Stimulated activated memory B cell treated with anti-CD40 and anti-IgM and Interleukin-4, amounts not matched to agents 10 μg/mL and 1 μg/mL and 100 μg/mL, for 72 hours (primary cell): ENCODE data around the gene POLR3K.
"Not testable (repeated sequence)": the region's sequence is repeated elsewhere in the genome, so short reads cannot be mapped to it uniquely, and the experiment has no call there.

Experiments used
- ATAC-seq: fragments of 150-1000 bp; cut with Tn5 transposase; 2 replicates; pipeline ENCODE4 v1.10.0; 2021
- H3K27ac Mint-ChIP-seq: one replicate; pipeline ENCODE4 v1.8.0; 2022; ENCODE audit warnings: mild to moderate bottlenecking, mixed read lengths
- H3K27me3 Mint-ChIP-seq: one replicate; pipeline ENCODE4 v1.8.0; 2022; ENCODE audit warnings: mixed read lengths
- H3K36me3 Mint-ChIP-seq: one replicate; pipeline ENCODE4 v1.8.0; 2022; ENCODE audit warnings: mixed read lengths
- H3K4me1 Mint-ChIP-seq: one replicate; pipeline ENCODE4 v1.8.0; 2022; ENCODE audit warnings: mixed read lengths
- H3K4me3 Mint-ChIP-seq: one replicate; pipeline ENCODE4 v1.8.0; 2022; ENCODE audit warnings: mild to moderate bottlenecking, moderate library complexity, mixed read lengths
- H3K9me3 Mint-ChIP-seq: one replicate; pipeline ENCODE4 v1.8.0; 2022; ENCODE audit warnings: mixed read lengths

The POLR3K gene

DNA sequence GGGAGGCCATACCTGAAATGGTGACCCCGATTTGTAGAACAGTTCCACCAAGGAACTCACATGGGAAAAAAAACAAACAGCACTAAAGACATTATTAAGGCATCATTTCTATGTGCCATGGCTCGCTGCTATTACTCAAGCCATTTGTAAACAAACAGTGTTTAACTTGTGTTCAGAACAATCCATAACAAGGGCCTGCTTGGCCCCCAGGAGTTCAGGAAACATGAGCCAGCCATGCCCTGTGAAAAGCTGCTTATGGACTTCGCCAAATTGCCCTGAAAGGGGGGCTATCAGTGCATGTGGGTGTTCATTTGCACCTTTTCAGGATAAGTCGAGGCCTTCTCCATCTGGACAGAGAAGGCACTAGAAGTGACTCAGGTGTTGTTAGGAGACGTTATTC, 8.0 kb downstream of the POLR3K start:
- H3K27me3 Mint-ChIP-seq = no peaks in the 10 kb centered on the region
- H3K36me3 Mint-ChIP-seq = peaks cover 64% of the 10 kb centered on the region
- H3K4me3 Mint-ChIP-seq = no peak overlapping the region
- H3K27ac Mint-ChIP-seq = peak overlapping the region; percentile 17
- peaks cover 22% of the 10 kb centered on the region for H3K4me1 Mint-ChIP-seq
- no peaks in the 10 kb centered on the region for H3K9me3 Mint-ChIP-seq
- ATAC-seq = no peak

DNA sequence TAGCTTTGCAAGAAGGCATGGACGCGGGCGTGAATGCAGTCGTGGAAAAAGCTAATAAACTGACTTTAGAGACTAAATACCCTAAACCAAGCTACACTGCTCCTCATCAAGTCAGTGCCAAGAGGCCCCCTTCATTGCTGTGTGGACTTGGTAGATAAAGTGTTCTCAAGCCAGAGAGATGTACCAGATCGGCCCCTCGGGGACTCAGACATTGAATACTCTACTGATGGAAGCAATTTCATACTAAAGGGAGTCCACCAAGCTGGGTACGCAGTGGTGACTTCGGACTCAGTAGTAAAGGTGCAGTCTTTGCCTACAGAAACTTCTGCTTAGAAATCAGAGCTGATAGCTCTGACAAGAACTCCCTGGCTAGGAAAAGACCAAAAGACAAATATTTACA, 8.8 kb downstream of the POLR3K start:
- Mint-ChIP-seq H3K4me3 (no peak overlapping the region), H3K4me1 (peaks cover 20% of the 10 kb centered on the region), H3K36me3 (peaks cover 58% of the 10 kb centered on the region), H3K27ac (no peak overlapping the region), H3K9me3 (no peaks in the 10 kb centered on the region), H3K27me3 (no peaks in the 10 kb centered on the region)
- no peak for ATAC-seq

DNA sequence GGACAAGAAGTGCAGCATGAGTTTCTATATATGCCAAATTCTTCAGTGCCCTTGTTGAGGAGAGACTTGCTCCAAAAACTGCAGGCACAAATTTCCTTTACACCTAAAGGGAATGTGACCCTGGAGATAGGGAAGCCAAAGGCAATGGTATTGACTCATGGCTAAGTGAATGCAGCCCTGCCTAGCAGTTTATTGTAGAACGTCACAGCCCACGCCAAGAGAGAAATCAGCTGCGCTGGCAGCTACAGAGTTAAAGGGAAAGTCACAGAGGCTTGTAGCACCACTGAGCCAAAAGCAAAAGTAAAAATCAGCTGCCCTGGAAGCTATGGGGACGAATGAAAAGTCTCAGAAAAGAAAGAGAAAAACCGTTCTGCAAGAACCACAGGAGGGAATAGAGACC, 10.1 kb downstream of the POLR3K start:
- H3K4me3 Mint-ChIP-seq = no peak overlapping the region
- H3K9me3 Mint-ChIP-seq = no peaks in the 10 kb centered on the region
- H3K36me3 Mint-ChIP-seq = peaks cover 52% of the 10 kb centered on the region
- H3K27ac Mint-ChIP-seq = peak overlapping the region; percentile 45
- no peaks in the 10 kb centered on the region for H3K27me3 Mint-ChIP-seq
- no peak for ATAC-seq
- H3K4me1 Mint-ChIP-seq = peaks cover 34% of the 10 kb centered on the region

DNA sequence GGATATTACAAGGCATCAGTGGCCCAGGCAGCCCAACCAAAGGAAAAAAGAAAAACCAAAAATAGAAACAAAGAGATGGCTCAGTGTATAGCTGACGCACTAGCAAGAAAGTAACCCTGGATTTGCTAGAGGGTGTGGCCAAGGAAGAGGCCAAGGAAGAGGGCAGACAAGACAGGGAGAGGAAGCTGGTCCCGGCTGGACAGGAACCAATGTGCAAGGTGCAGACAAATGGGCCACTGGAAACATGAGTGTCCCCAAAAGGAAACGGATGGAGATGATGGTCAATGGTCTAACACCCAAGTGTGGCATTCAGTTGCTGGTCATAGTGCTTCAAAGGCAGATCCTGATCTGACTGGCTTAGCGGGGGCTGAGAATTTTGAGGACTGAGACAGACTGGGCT, 10.7 kb downstream of the POLR3K start:
- Mint-ChIP-seq H3K4me3 (no peak overlapping the region), H3K27me3 (no peaks in the 10 kb centered on the region), H3K36me3 (peaks cover 49% of the 10 kb centered on the region), H3K9me3 (no peaks in the 10 kb centered on the region), H3K27ac (peak overlapping the region; percentile 45), H3K4me1 (peaks cover 40% of the 10 kb centered on the region)
- ATAC-seq = no peak

DNA sequence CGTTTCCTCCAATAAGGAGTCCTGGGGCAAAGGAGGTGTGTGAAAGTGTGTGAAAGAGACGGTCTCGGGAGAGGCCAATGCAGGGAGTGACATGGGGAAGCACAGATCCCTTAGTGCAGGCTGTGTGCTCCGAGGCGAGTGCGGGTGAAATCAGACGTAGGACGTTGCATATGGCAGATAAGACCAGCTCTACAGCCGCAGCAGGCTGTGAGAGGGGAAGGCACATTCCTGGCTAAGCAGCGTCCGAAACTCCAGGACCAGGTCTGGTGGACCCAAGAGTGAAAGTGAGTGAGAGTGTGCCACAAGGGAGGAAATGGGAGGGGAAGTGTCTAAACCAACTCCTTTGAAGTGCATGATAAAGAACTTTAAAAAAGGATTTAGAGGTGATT, 11.3 kb downstream of the POLR3K start:
- Mint-ChIP-seq H3K27me3 (no peaks in the 10 kb centered on the region), H3K4me1 (peaks cover 46% of the 10 kb centered on the region), H3K9me3 (no peaks in the 10 kb centered on the region), H3K27ac (peak overlapping the region; percentile 45), H3K36me3 (peaks cover 45% of the 10 kb centered on the region), H3K4me3 (no peak overlapping the region)
- ATAC-seq = no peak

DNA sequence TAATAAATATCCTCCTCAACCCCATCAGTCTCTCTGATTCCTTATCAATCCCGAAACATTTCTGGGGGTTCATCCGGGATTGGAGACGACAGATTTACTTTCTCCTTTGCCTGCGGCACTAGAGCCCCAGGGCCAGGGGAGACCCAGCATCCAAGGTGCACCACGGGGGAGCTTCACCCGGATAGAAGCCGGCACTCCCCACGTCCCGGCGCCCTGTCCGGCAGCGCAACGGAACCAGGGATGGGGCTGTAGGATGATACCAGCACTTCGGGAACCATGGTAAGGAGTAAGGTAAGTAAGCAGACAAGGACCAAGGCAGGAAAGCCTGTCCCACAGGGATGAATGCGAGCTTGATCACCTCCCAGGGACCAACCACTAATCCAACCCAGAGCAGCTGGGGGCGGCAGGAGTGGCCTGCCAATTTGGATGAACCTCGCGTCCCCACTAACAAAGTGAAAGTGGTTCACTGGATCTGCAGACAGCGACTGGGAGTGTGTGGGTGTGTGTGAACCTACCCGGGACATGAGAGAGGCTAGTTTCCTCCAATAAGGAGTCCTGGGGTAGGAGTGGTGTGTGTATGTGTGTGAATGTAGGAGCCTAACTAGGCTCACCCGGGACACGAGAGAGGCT, 11.9 kb downstream of the POLR3K start:
- no peak overlapping the region for H3K4me3 Mint-ChIP-seq
- H3K36me3 Mint-ChIP-seq = peaks cover 43% of the 10 kb centered on the region
- peak overlapping the region; percentile 45 for H3K27ac Mint-ChIP-seq
- peaks cover 51% of the 10 kb centered on the region for H3K4me1 Mint-ChIP-seq
- no peaks in the 10 kb centered on the region for H3K9me3 Mint-ChIP-seq
- no peaks in the 10 kb centered on the region for H3K27me3 Mint-ChIP-seq
- ATAC-seq = no peak

DNA sequence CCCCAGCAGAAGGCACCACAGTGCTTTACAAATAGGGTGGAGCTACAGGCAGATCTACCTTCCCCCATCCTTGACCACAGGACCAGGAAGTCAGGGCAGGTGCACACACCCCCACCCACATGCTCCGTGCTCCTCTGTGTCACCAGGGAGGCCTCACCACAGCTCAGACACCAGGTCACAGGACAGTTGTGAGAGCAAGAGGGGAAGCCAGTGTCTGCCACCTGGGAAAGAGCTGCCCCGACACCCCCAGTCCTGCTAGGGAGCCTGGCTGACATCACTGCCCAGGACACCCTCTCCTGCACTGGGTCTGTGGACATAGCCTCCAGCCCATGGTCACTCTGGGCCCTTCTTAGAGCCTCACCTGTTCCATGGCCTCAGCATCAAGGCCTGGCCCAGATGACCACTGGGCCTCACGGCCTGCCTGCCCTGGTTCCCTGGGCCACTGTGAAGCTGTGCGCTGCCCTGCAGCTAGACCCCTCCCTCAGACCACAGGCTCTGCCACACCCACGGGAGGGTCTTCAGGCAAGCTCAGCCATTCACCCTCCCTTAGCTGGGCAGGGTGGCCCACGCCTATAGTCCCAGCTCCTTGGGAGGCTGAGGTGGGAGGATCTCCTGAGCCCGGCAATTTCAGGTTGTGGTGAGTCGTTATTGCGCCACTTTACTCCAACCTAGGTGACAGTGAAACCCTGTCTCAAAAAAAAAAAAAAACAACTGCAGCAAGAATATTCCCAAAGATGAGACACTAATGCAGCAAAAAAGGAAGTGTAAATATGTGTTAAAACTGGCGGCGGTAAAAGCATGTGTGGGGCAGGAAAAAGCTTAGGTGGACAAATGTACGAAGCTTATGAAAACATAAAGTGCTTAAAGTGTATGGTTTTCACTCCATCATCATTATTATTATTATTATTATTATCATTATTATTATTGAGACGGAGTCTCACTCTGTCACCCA, 14.2 kb downstream of the POLR3K start:
- ATAC-seq = peak; percentile 96
- Mint-ChIP-seq H3K4me3 (peak overlapping the region; percentile 35), H3K27me3 (no peaks in the 10 kb centered on the region), H3K36me3 (peaks cover 31% of the 10 kb centered on the region), H3K9me3 (no peaks in the 10 kb centered on the region), H3K27ac (peak overlapping the region; percentile 89), H3K4me1 (peaks cover 74% of the 10 kb centered on the region)

DNA sequence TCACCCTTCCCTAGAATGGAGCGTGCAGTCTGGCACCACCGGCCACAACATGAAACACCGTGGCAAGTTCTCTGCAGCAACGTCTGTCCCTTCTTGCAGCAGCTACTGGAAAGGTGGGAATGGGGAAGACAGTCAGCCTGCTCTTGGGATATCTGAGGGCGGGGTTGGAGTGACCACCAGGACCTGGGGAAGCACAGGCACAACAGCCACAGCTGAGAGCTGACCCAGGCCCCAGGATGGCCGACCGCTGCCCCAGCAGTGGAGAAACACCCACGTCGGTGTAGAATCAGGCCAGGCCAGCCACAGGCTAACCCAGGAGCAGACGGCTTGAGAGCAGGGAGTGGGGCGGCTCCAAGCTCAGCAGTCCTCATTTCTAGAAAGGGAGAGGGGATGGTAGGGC, 15.2 kb downstream of the POLR3K start:
- peaks cover 22% of the 10 kb centered on the region for H3K36me3 Mint-ChIP-seq
- not testable (repeated sequence) for H3K4me3 Mint-ChIP-seq, ATAC-seq

DNA sequence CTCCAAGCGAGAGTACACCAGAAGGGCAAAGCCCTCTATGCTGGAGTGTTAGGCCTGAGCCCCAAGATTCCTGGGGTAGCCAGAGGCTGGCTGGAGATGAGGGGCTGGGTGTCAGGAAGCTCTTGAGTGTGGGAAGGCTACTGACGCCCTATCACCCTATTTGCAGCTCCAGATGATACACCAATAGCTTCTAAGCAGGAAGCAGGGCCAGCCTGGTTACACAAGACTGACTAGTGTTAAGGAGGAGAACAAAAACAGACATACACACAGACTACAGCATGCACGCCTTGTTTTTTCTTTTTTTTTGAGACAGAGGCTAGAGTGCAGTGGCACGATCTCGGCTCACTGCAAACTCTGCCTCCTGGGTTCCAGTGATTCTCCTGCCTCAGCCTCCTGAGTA, 15.9 kb downstream of the POLR3K start:
- peak; percentile 21 for ATAC-seq
- Mint-ChIP-seq H3K27me3 (no peaks in the 10 kb centered on the region), H3K36me3 (peaks cover 15% of the 10 kb centered on the region), H3K4me1 (peaks cover 77% of the 10 kb centered on the region), H3K4me3 (no peak overlapping the region), H3K9me3 (no peaks in the 10 kb centered on the region), H3K27ac (peak overlapping the region; percentile 89)

More for the DNA sequence above, 15.2 kb downstream of the POLR3K start:
- not testable (repeated sequence) for H3K27me3 Mint-ChIP-seq, H3K9me3 Mint-ChIP-seq
- peaks cover 84% of the 10 kb centered on the region for H3K4me1 Mint-ChIP-seq
- H3K27ac Mint-ChIP-seq = peak overlapping the region; percentile 89

DNA sequence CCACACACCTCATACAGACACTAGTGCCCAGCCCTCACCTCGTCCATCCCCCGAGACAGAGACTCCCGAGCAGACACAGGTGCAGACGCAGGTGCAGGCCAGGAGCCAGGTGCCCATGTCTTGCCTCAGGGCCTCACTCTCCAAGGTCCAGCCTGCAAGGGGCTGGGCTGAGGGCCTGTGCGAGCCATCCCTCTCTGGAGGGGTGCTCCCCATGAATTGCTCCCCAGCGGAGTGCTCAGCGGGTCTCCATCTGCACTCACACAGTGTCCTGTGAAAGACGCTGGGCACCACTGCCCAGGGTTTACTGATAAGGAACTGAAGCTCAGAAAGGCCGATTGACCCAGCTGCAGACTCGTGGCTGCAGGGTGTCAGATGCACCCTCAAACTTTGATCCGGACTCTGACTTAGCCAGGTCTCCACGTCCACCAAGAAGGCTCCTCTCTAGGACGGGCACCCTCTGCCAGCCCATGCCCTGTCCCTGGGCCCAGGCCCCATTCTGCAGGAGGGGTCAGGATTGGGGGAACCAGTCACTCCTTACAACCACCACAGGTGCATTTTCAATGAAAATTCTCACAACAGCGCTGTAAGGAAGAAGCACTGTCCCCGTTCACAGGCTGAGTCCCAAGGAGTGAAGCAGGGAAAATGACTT, 16.9 kb downstream of the POLR3K start:
- H3K4me1 Mint-ChIP-seq = peaks cover 75% of the 10 kb centered on the region
- H3K4me3 Mint-ChIP-seq = peak overlapping the region; percentile 16
- H3K9me3 Mint-ChIP-seq = no peaks in the 10 kb centered on the region
- H3K27ac Mint-ChIP-seq = peak overlapping the region; percentile 89
- no peaks in the 10 kb centered on the region for H3K27me3 Mint-ChIP-seq
- peaks cover 6% of the 10 kb centered on the region for H3K36me3 Mint-ChIP-seq
- ATAC-seq = no peak

DNA sequence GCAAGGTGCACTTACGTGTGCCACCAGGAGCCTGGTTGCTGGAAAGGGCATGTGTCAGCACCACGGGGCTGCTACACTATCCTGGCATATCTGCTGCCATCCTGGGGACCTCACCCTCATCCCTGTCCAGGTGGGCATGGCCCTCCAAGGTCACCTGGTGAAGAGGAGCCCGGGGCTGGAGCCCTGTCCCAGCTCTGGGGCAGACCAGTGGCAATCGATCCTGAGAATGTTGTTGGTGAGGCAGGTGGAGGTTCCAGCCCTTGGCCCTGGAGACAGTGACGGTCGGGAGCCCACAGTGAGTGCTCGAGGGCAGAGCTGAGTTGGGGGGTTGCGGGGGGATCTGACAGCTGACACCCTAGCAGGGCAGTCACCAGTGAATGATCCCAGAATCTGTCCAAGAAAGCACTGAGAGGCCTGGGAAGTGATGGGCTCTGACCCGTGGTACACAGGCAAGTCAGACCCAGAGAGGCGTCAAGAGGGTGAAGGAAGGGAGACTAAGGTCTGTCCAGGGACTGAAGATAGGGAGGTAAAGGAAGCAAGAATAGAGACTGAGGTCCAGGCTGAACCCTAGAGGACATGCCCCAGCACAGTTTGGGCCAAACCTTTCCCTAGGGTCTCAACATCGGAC, 17.6 kb downstream of the POLR3K start:
- Mint-ChIP-seq H3K27me3 (no peaks in the 10 kb centered on the region), H3K9me3 (no peaks in the 10 kb centered on the region), H3K4me1 (peaks cover 75% of the 10 kb centered on the region), H3K4me3 (peak overlapping the region; percentile 62), H3K27ac (peak overlapping the region; percentile 89), H3K36me3 (peaks cover 6% of the 10 kb centered on the region)
- no peak for ATAC-seq

DNA sequence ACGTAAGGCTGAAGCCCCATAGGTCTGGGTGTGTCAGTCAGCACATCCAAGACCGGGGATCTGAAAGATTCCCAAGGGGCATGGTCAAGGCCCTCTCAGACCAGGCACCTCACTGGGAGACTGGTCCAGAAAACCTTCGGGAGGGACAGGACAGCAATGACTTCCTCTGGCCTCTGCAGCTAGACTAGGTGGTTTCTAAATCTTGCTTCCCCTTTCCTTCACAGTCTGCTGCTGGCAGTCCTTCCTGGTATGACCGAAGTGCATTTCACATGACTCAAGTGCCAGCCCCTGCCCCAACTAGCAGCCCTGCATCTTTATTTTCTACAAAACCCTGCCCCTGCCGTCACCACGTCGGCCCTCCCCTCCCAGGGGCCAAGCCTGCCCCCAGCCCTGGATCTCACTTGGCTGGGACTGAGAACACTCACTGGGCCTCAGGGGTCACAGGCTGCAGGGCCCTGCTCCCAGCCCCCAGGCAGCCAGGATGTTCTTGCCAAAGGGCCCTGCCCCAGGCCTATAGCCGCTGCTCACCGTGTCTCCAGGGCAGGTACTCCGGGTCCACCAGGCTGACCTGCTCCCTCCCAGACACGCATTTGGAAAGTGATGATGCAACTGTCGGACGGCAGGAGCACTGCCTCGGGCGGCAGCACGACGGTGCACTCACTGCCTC, 18.3 kb downstream of the POLR3K start:
- peak; percentile 82 for ATAC-seq
- peak overlapping the region; percentile 62 for H3K4me3 Mint-ChIP-seq
- peak overlapping the region; percentile 89 for H3K27ac Mint-ChIP-seq
- peaks cover 80% of the 10 kb centered on the region for H3K4me1 Mint-ChIP-seq
- peaks cover 10% of the 10 kb centered on the region for H3K36me3 Mint-ChIP-seq
- H3K9me3 Mint-ChIP-seq = no peaks in the 10 kb centered on the region
- H3K27me3 Mint-ChIP-seq = no peaks in the 10 kb centered on the region

DNA sequence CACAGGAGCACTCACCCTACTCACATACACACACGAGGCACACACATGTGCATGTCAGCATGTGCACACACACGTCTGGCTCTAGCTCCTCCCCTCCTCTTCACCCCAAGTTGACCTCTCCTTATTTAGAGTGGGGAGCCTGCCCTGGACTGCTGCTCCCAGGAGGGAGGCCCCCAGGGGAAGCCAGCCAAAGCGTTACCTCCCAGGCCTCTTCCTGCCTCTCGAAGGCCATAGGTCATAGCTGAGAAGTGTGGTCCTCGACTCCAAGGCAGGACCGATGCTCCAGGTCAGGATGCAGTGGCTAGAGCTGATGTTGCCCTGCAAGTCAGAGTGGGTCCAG, 18.8 kb downstream of the POLR3K start:
- Mint-ChIP-seq H3K36me3 (peaks cover 12% of the 10 kb centered on the region), H3K4me3 (peak overlapping the region; percentile 62), H3K27me3 (no peaks in the 10 kb centered on the region), H3K9me3 (no peaks in the 10 kb centered on the region), H3K4me1 (peaks cover 79% of the 10 kb centered on the region), H3K27ac (peak overlapping the region; percentile 89)
- ATAC-seq = peak; percentile 21

DNA sequence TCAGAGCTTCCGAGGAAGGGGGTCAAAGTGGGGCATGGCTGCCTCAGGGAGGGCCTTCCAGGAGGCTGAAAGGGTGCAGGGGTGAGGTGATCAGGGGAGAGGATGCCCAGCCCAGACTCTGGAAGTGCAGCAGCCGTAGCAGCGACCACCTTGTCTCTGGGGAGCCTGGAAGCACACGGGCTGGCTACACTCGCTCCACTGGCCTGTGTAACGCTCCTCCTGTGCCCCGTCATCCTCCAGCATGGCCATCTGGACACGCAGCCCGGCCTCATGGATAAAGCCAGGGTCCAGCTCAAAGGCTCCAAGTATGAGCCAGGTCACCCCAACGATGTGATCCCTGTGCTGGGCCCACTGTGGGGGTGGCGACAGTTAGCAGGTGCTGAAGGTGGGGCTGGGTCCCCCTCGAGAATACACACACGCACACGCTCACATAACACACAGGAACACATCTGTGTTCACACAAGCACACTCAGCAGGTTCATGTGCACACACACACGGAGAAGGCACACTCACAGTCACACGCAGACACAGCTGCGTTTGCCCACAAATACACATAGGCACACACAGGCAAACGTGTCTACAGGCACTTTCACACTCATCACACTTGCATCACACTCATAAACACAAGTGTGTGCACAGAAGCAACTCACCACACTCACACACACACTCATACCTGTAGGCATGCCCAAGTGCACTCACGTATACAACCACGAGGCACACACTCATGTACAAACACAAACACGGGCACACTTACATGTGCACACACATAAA, 19.3 kb downstream of the POLR3K start:
- no peak for ATAC-seq
- no peaks in the 10 kb centered on the region for H3K9me3 Mint-ChIP-seq
- peaks cover 74% of the 10 kb centered on the region for H3K4me1 Mint-ChIP-seq
- H3K36me3 Mint-ChIP-seq = peaks cover 12% of the 10 kb centered on the region
- H3K27me3 Mint-ChIP-seq = no peaks in the 10 kb centered on the region
- H3K4me3 Mint-ChIP-seq = peak overlapping the region; percentile 62
- peak overlapping the region; percentile 89 for H3K27ac Mint-ChIP-seq
